HEK293 (cell line): ENCODE data around the gene CRYBB1.

Experiments used
- CTCF ChIA-PET: fragments of 350-600 bp; formaldehyde crosslinking; extraction: SDS; loops from one replicate; lab custom pipeline; 2021; ENCODE audit warnings: antibody characterized with exemption; lab: Yijun Ruan, JAX
- POLR2A ChIA-PET: fragments of 300-600 bp; formaldehyde crosslinking; extraction: SDS; loops from one replicate; lab custom pipeline; 2020; ENCODE audit warnings: antibody characterized with exemption, inconsistent platforms; lab: Yijun Ruan, JAX
- H3K27ac ChIP-seq: fragments of 200-500 bp; sonication (Bioruptor generic); 2 replicates; pipeline ENCODE4 v1.5.1; 2014; ENCODE audit warnings: low read depth, low read length, control low read depth, inconsistent platforms; ENCODE audit errors: extremely low read depth
- H3K36me3 ChIP-seq, 2 experiments: fragments of 200-500 bp in 1 of 2; sonication (Bioruptor generic) in 1 of 2; 1 replicate in 1 of 2; 2 replicates in 1 of 2; pipeline ENCODE4 v1.5.1; 2014 to 2017; ENCODE audit warnings: inconsistent platforms in 2 of 2, low read length in 2 of 2; ENCODE audit not compliant: control insufficient read depth in 2 of 2, insufficient read depth in 1 of 2
- H3K4me1 ChIP-seq: fragments of 200-500 bp; sonication (Bioruptor generic); 2 replicates; pipeline ENCODE4 v1.5.1; 2014; ENCODE audit warnings: mild to moderate bottlenecking, low read length, inconsistent platforms; ENCODE audit not compliant: control insufficient read depth, insufficient read depth
- H3K4me3 ChIP-seq: 2 replicates; pipeline ENCODE4 v1.5.1; 2011; ENCODE audit warnings: low read depth, mild to moderate bottlenecking, control low read depth, low read length, moderate library complexity
- H3K9me3 ChIP-seq: fragments of 200-500 bp; sonication (Bioruptor generic); 2 replicates; pipeline ENCODE4 v1.5.1; 2014; ENCODE audit warnings: low read depth, low read length, inconsistent platforms; ENCODE audit not compliant: control insufficient read depth, insufficient read depth
- BCL11A ChIP-seq: fragments of 450-650 bp; formaldehyde crosslinking; IDR thresholded peaks from 2 replicates; pipeline ENCODE4 v1.5.1; 2016; ENCODE audit warnings: low read depth, missing biosample characterization, missing genetic modification characterization
- GFI1B ChIP-seq: fragments of 450-650 bp; formaldehyde crosslinking; IDR thresholded peaks from 2 replicates; pipeline ENCODE4 v1.5.1; 2016; ENCODE audit warnings: missing biosample characterization, missing genetic modification characterization
- GLIS2 ChIP-seq: fragments of 450-650 bp; formaldehyde crosslinking; IDR thresholded peaks from 2 replicates; pipeline ENCODE4 v1.5.1; 2016; ENCODE audit warnings: missing biosample characterization, missing genetic modification characterization
- HIC1 ChIP-seq: fragments of 450-650 bp; formaldehyde crosslinking; IDR thresholded peaks from 2 replicates; pipeline ENCODE4 v1.5.1; 2016; ENCODE audit warnings: missing biosample characterization, missing genetic modification characterization
- MZF1 ChIP-seq: fragments of 450-650 bp; formaldehyde crosslinking; IDR thresholded peaks from 2 replicates; pipeline ENCODE4 v1.5.1; 2017; ENCODE audit warnings: missing biosample characterization, missing genetic modification characterization, borderline replicate concordance
- SP7 ChIP-seq: fragments of 450-650 bp; formaldehyde crosslinking; IDR thresholded peaks from 2 replicates; pipeline ENCODE4 v1.5.1; 2016; ENCODE audit warnings: missing biosample characterization, missing genetic modification characterization
- ZBTB8A ChIP-seq: fragments of 450-650 bp; formaldehyde crosslinking; IDR thresholded peaks from 2 replicates; pipeline ENCODE4 v1.5.1; 2016; ENCODE audit warnings: missing biosample characterization, missing genetic modification characterization
- ZNF121 ChIP-seq: fragments of 450-650 bp; formaldehyde crosslinking; IDR thresholded peaks from 2 replicates; pipeline ENCODE4 v1.5.1; 2016; ENCODE audit warnings: missing biosample characterization, missing genetic modification characterization
- ZNF19 ChIP-seq: fragments of 450-650 bp; formaldehyde crosslinking; IDR thresholded peaks from 2 replicates; pipeline ENCODE4; 2016; ENCODE audit warnings: missing biosample characterization, missing genetic modification characterization, low read depth
- ZNF266 ChIP-seq: fragments of 450-650 bp; formaldehyde crosslinking; IDR thresholded peaks from 2 replicates; pipeline ENCODE4 v1.5.1; 2016; ENCODE audit warnings: missing biosample characterization, missing genetic modification characterization, low read depth
- ZNF488 ChIP-seq: fragments of 450-650 bp; formaldehyde crosslinking; IDR thresholded peaks from 2 replicates; pipeline ENCODE4 v1.5.1; 2016; ENCODE audit warnings: missing biosample characterization, missing genetic modification characterization
- ZNF510 ChIP-seq: fragments of 450-650 bp; formaldehyde crosslinking; IDR thresholded peaks from 2 replicates; pipeline ENCODE4 v1.5.1; 2018; ENCODE audit warnings: mild to moderate bottlenecking, missing genetic modification characterization, missing biosample characterization; ENCODE audit not compliant: insufficient replicate concordance
- ZNF530 ChIP-seq: fragments of 450-650 bp; formaldehyde crosslinking; IDR thresholded peaks from 2 replicates; pipeline ENCODE4 v1.5.1; 2016; ENCODE audit warnings: low read depth, missing biosample characterization, missing genetic modification characterization
- ZNF580 ChIP-seq: fragments of 450-650 bp; formaldehyde crosslinking; IDR thresholded peaks from 2 replicates; pipeline ENCODE4 v1.5.1; 2016; ENCODE audit warnings: missing biosample characterization, missing genetic modification characterization
- ZNF600 ChIP-seq: fragments of 450-650 bp; formaldehyde crosslinking; IDR thresholded peaks from 2 replicates; pipeline ENCODE4 v1.5.1; 2016; ENCODE audit warnings: missing biosample characterization, missing genetic modification characterization
- ZNF660 ChIP-seq: fragments of 450-650 bp; IDR thresholded peaks from 2 replicates; pipeline ENCODE4 v1.5.1; 2018; ENCODE audit warnings: missing biosample characterization, mild to moderate bottlenecking, missing genetic modification characterization
- ZNF677 ChIP-seq: fragments of 450-650 bp; IDR thresholded peaks from 2 replicates; pipeline ENCODE4 v1.5.0; 2018; ENCODE audit warnings: missing biosample characterization, mild to moderate bottlenecking, missing genetic modification characterization, moderate library complexity

Gene CRYBB1

GRCh38 chr22:26635117-26635516 is 17.3 kb upstream of the CRYBB1 start:
- no peak overlapping the region for H3K27ac ChIP-seq
- H3K36me3 ChIP-seq, result no peaks in the 10 kb centered on the region
- TF ChIP-seq ZBTB8A (no peak), ZNF510 (tag by site-specific recombination) (no peak), GLIS2 (no peak), BCL11A (tag by site-specific recombination) (no peak), ZNF580 (no peak), ZNF677 (tag by site-specific recombination) (no peak), ZNF488 (tag by site-specific recombination) (no peak), HIC1 (tag by site-specific recombination) (no peak), ZNF530 (tag by site-specific recombination) (no peak)
- TF ChIP-seq, all 188 proteins: peak for 0
- no peak overlapping the region for H3K4me3 ChIP-seq
- ChIA-PET POLR2A (no interaction called here), CTCF (no interaction called here)
- no peaks in the 10 kb centered on the region for H3K4me1 ChIP-seq
- H3K9me3 ChIP-seq, result no peaks in the 10 kb centered on the region

GRCh38 chr22:26634189-26634588 is 16.4 kb upstream of the CRYBB1 start:
- POLR2A ChIA-PET, result no interaction called here
- no peaks in the 10 kb centered on the region for H3K9me3 ChIP-seq
- TF ChIP-seq MZF1 (no peak), ZNF660 (tag by site-specific recombination) (no peak)
- CTCF ChIA-PET, result no interaction called here
- no peak overlapping the region for H3K27ac ChIP-seq
- H3K36me3 ChIP-seq, result no peaks in the 10 kb centered on the region
- no peaks in the 10 kb centered on the region for H3K4me1 ChIP-seq
- no peak overlapping the region for H3K4me3 ChIP-seq

- no peak for TF ChIP-seq ZNF19 (tag by site-specific recombination)
- no peak for TF ChIP-seq SP7 (tag by site-specific recombination)
- no peak for TF ChIP-seq ZNF121 (tag by site-specific recombination)
- no peak for TF ChIP-seq GFI1B
- no peak for TF ChIP-seq ZNF266 (tag by site-specific recombination)
- no peak for TF ChIP-seq ZNF600 (tag by site-specific recombination)
- Histone ChIP-seq H3K4me3 (no peak overlapping the region), H3K4me1 (no peaks in the 10 kb centered on the region), H3K27ac (no peak overlapping the region), H3K36me3 (no peaks in the 10 kb centered on the region), H3K9me3 (no peaks in the 10 kb centered on the region)
- CTCF ChIA-PET, result interaction anchor here (0.5 to 0.6 kb wide), 2 partner anchors 18 to 236 kb away, joined by 3 read pairs; no protein-coding TSS in a partner anchor
- POLR2A ChIA-PET, result no interaction called here
These were observed 14.8 kb upstream of the CRYBB1 start for GRCh38 chr22:26632422-26633155.
